ENCODE data around the gene HLA-DQB2. TPM values are rescaled to one million over a fixed set of nuclear protein-coding genes. Genes with fewer than 3 reads are reported as not detected.

HLA-DQB2 gene
- total and polyA plus RNA-seq, 2 donors (not counting 1 experiment from before 2014, with no cell fraction given) = not detected

- TF ChIP-seq EZH2 (IDR thresholded peaks at IDR 0.05; ENCODE audit: low read length, missing control alignments) = no peak
- TF ChIP-seq, protein P1, sequence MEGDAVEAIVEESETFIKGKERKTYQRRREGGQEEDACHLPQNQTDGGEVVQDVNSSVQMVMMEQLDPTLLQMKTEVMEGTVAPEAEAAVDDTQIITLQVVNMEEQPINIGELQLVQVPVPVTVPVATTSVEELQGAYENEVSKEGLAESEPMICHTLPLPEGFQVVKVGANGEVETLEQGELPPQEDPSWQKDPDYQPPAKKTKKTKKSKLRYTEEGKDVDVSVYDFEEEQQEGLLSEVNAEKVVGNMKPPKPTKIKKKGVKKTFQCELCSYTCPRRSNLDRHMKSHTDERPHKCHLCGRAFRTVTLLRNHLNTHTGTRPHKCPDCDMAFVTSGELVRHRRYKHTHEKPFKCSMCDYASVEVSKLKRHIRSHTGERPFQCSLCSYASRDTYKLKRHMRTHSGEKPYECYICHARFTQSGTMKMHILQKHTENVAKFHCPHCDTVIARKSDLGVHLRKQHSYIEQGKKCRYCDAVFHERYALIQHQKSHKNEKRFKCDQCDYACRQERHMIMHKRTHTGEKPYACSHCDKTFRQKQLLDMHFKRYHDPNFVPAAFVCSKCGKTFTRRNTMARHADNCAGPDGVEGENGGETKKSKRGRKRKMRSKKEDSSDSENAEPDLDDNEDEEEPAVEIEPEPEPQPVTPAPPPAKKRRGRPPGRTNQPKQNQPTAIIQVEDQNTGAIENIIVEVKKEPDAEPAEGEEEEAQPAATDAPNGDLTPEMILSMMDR (conservative IDR thresholded peaks at IDR 0.05 in 1 of 2, IDR thresholded peaks at IDR 0.05 in 1 of 2; ENCODE audit: low read depth in 1 of 2, low read length in 2 of 2) = peak; percentile 72 to 80
- H3K4me3 ChIP-seq (replicated peaks in 1 of 4; ENCODE audit: control extremely low read depth in 1 of 4, insufficient read depth in 1 of 4, low read depth in 3 of 4, low read length in 4 of 4) = peak overlapping the region in 2 of 4 experiments; percentile 21 to 39
- H3K9ac ChIP-seq (ENCODE audit: insufficient read depth, low read length) = no peak overlapping the region
- peak overlapping the region; percentile 74 for H3K4me2 ChIP-seq (ENCODE audit: extremely low read depth, insufficient read depth, low read length)
- H3K27ac ChIP-seq (ENCODE audit: insufficient read depth, low read length) = no peak overlapping the region
- H3K79me2 ChIP-seq (ENCODE audit: control insufficient read depth, insufficient read depth, low read length) = no peaks in the 10 kb centered on the region
- no peaks in the 10 kb centered on the region for H3K4me1 ChIP-seq (ENCODE audit: control insufficient read depth, extremely low read depth, insufficient read depth, low read length)
- H2AFZ ChIP-seq (ENCODE audit: low read length) = peak overlapping the region; percentile 83
- peak; percentile 42 to 68 for DNase-seq (ENCODE audit: low read depth in 2 of 2)
- H3K9me3 ChIP-seq (ENCODE audit: control insufficient read depth, insufficient read depth, low read depth, low read length) = no peaks in the 10 kb centered on the region
- no peaks in the 10 kb centered on the region for H3K36me3 ChIP-seq (ENCODE audit: control insufficient read depth, insufficient read depth, low read length)
- no peaks in the 10 kb centered on the region for H4K20me1 ChIP-seq (ENCODE audit: control insufficient read depth, extremely low read depth, insufficient read depth, low read length)
- peaks cover 18% of the 10 kb centered on the region for H3K27me3 ChIP-seq (ENCODE audit: control insufficient read depth, insufficient read depth, low read length)
Measured at GRCh38 chr6:32796848-32797776, 33.8 kb upstream of the HLA-DQB2 start.

GRCh38 chr6:32794510-32794909, 31.2 kb upstream of the HLA-DQB2 start:
- Histone ChIP-seq H3K79me2 (ENCODE audit: control insufficient read depth, insufficient read depth, low read length) (no peaks in the 10 kb centered on the region), H3K27me3 (ENCODE audit: control insufficient read depth, insufficient read depth, low read length) (peaks cover 14% of the 10 kb centered on the region), H3K4me3 (replicated peaks in 1 of 4; ENCODE audit: control extremely low read depth in 1 of 4, insufficient read depth in 1 of 4, low read depth in 3 of 4, low read length in 4 of 4) (no peak overlapping the region), H3K9ac (ENCODE audit: insufficient read depth, low read length) (no peak overlapping the region), H4K20me1 (ENCODE audit: control insufficient read depth, extremely low read depth, insufficient read depth, low read length) (no peaks in the 10 kb centered on the region), H3K4me1 (ENCODE audit: control insufficient read depth, extremely low read depth, insufficient read depth, low read length) (no peaks in the 10 kb centered on the region), H3K4me2 (ENCODE audit: extremely low read depth, insufficient read depth, low read length) (no peak overlapping the region), H3K27ac (ENCODE audit: insufficient read depth, low read length) (no peak overlapping the region), H3K36me3 (ENCODE audit: control insufficient read depth, insufficient read depth, low read length) (no peaks in the 10 kb centered on the region), H3K9me3 (ENCODE audit: control insufficient read depth, insufficient read depth, low read depth, low read length) (no peaks in the 10 kb centered on the region), H2AFZ (ENCODE audit: low read length) (no peak overlapping the region)
- TF ChIP-seq, protein P1 (conservative IDR thresholded peaks at IDR 0.05 in 1 of 2, IDR thresholded peaks at IDR 0.05 in 1 of 2; ENCODE audit: low read depth in 1 of 2, low read length in 2 of 2) = no peak
- no peak for TF ChIP-seq EZH2 (IDR thresholded peaks at IDR 0.05; ENCODE audit: low read length, missing control alignments)
- DNase-seq (ENCODE audit: low read depth in 2 of 2) = no peak

DNA sequence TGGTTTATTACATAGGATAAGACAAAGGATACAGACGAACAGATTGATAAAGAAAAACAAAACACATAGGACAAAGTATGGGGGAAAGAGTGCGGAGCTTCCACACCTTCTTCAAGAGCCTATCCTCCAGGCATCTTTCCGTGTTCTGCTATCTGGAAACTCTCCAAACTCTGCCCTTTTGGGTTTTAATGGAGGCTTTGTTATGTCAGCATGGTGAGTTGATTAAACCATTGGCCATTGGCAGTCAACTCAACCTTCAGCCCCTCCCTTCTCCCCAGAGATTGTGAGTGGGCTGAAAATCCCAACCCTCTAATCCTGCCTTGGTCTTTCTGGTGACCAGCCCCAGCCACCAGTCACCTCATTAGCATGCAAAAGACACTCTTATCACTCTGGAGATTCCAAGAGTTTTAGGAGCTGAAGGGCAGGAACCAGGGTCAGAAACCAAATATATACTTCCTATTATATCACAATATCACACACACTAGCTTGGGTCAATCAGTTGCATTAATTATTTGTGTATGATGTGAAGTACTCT, 29.6 kb upstream of the HLA-DQB2 start:
- Histone ChIP-seq H3K27me3 (ENCODE audit: control insufficient read depth, insufficient read depth, low read length) (peaks cover 14% of the 10 kb centered on the region), H3K4me1 (ENCODE audit: control insufficient read depth, extremely low read depth, insufficient read depth, low read length) (no peaks in the 10 kb centered on the region), H3K4me2 (ENCODE audit: extremely low read depth, insufficient read depth, low read length) (no peak overlapping the region), H3K79me2 (ENCODE audit: control insufficient read depth, insufficient read depth, low read length) (no peaks in the 10 kb centered on the region), H2AFZ (ENCODE audit: low read length) (no peak overlapping the region), H3K27ac (ENCODE audit: insufficient read depth, low read length) (no peak overlapping the region), H3K9ac (ENCODE audit: insufficient read depth, low read length) (no peak overlapping the region), H3K4me3 (replicated peaks in 1 of 4; ENCODE audit: control extremely low read depth in 1 of 4, insufficient read depth in 1 of 4, low read depth in 3 of 4, low read length in 4 of 4) (no peak overlapping the region), H3K36me3 (ENCODE audit: control insufficient read depth, insufficient read depth, low read length) (no peaks in the 10 kb centered on the region), H3K9me3 (ENCODE audit: control insufficient read depth, insufficient read depth, low read depth, low read length) (no peaks in the 10 kb centered on the region), H4K20me1 (ENCODE audit: control insufficient read depth, extremely low read depth, insufficient read depth, low read length) (no peaks in the 10 kb centered on the region)
- no peak for DNase-seq (ENCODE audit: low read depth in 2 of 2)
- TF ChIP-seq, protein P1 (conservative IDR thresholded peaks at IDR 0.05 in 1 of 2, IDR thresholded peaks at IDR 0.05 in 1 of 2; ENCODE audit: low read depth in 1 of 2, low read length in 2 of 2) = no peak
- TF ChIP-seq EZH2 (IDR thresholded peaks at IDR 0.05; ENCODE audit: low read length, missing control alignments) = no peak
